ENCODE measurements around the gene RAD51B.

Gene RAD51B

DNA sequence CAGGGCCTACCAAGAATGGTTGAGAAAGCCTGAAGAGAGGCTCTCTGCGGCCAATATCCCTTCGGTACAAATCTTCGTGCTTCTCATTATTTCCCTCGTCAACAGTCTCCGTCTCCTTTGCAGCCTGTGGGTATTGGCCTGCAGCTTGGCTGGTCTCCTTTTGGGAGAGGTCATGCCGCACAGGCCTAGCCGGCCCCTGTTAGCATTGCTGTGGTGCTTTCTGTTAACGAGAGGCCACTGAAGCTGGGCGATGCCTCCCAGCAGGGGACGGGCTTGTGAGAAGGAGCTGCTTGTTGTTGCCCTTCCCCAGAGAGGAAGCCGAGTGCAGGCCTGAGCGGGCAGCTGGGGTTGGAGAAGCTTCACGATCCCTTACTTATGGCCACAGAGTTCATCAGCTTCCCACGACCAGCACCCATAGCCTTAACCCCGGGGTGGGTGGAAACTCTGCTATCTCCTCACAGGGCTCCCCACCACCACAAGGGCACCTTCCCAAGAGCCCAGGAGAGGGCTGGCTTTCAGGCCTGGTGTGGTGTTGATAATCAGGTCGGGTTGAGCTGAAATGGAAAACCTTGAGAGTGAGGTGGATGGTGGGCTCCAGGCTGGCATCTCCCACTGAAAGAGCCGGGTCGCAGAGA is 744.7 kb downstream of the RAD51B start:
- TF ChIP-seq, protein P1, sequence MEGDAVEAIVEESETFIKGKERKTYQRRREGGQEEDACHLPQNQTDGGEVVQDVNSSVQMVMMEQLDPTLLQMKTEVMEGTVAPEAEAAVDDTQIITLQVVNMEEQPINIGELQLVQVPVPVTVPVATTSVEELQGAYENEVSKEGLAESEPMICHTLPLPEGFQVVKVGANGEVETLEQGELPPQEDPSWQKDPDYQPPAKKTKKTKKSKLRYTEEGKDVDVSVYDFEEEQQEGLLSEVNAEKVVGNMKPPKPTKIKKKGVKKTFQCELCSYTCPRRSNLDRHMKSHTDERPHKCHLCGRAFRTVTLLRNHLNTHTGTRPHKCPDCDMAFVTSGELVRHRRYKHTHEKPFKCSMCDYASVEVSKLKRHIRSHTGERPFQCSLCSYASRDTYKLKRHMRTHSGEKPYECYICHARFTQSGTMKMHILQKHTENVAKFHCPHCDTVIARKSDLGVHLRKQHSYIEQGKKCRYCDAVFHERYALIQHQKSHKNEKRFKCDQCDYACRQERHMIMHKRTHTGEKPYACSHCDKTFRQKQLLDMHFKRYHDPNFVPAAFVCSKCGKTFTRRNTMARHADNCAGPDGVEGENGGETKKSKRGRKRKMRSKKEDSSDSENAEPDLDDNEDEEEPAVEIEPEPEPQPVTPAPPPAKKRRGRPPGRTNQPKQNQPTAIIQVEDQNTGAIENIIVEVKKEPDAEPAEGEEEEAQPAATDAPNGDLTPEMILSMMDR (conservative IDR thresholded peaks at IDR 0.05; ENCODE audit: low read depth, low read length) = no peak
- H3K4me3 ChIP-seq (ENCODE audit: low read length) = no peak overlapping the region
- no peak for DNase-seq (ENCODE audit: low read depth)

DNA sequence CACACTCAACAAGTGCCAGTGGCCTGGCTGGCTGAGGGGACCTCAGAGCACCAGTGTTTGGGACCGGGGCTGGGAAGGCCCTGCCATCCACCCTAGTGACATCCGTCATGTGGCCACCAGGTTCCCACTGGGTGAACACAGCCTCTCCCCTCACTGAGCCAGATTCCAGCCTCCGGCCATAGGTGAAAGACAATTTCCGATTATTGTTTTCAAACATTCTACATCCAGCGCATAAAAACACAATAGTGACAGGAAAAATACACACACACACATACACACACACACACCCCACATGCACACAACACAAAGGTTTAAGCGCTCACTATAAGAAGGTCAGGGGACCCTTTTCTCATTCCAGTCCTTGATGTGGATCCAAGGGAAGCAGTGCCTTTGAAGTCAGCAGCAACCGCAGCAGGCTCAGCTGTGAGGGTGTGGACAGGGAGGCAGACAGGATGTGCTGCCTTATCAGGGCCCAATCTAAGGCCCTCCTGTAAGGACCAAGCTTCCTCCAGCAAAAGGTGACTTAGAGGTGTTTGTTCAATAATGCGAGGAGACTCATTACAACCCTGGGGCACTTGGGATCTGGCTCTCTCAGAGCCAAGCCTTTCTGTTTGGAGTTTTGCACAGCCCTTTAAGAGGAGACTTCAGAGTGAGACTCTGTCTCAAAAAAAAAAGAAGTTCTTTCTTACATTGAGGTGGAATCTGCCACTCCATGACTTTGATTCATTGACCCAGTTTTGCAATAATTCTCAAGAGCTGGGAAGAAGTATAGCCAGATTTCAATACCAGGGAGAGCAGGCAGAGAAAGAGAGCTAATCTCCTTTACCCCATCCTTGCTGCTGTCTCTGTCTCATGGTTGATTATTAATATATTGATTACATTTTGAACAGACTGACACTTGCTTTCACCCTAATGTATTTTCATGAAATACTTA is 745.5 kb downstream of the RAD51B start:
- TF ChIP-seq, protein P1 (conservative IDR thresholded peaks at IDR 0.05; ENCODE audit: low read depth, low read length) = no peak
- no peak for DNase-seq (ENCODE audit: low read depth)
- no peak overlapping the region for H3K4me3 ChIP-seq (ENCODE audit: low read length)

DNA sequence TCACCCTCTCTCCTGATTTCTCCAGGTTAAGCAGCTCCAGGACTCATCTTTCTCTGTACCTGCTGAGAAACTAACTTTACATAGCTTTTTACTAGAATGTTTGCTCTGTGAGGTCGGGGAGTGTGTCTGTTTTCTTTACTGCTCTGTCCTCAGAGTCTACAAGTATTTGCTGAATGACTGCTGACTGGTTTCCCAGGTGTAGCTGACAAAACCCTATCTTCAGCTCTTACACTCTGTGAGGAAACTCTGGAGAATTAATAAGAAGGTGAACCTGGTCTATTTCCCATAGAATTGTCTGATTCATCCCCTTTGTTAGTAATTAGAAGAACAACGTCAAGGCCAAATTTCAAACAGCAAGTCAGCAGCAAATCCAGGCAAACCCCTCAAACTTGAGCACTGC is 746.5 kb downstream of the RAD51B start:
- no peak overlapping the region for H3K4me3 ChIP-seq (ENCODE audit: low read length)
- TF ChIP-seq, protein P1 (conservative IDR thresholded peaks at IDR 0.05; ENCODE audit: low read depth, low read length) = no peak
- DNase-seq (ENCODE audit: low read depth) = no peak

DNA sequence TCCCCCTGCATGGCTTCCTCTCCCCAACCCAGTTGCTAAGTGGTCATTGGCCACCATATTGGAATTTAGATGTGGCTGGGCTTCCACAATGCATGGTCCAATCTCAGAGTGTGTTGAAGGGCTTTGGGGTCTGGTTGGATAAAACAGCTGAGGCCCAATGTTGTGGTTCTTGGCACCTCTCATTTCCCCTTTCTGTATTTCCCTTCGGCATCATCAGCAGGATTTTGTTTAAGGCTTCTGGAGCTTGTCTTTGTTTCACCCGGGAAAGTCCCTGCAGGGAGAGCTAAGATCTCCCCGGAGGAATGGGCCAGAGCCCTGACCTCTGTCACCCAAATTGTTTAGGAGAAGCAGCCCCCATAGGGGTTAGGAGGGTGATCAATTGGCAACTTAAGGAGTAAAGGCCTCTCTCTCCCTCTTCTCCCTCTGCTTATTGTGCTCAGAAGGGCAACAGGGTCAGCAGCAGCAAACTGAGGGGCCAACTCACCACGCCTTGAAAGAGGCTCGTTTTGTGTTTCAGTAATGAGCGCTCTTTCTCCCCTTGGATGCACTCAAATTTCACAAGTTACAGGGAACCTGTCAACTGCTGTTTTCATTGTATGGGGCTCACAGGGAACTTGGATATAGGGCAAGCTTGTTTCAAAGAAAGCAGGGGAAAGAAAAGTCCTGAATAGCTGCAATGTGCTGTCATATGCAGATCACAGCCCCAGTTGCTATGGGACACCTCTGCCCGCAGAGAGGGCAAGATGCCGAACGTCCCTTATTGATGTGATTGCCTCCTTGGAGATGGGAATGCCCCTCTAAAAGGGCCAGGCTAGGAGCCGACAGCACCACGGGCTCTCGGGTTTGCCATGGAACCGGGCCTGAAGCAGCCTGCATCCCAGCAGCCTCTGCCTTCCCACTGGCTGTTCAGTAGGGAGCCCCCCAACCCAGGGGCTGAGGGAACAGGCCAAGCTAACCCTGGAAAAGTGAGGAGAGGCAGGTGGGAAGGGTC is 749.6 kb downstream of the RAD51B start:
- no peak overlapping the region for H3K4me3 ChIP-seq (ENCODE audit: low read length)
- no peak for DNase-seq (ENCODE audit: low read depth)
- TF ChIP-seq, protein P1 (conservative IDR thresholded peaks at IDR 0.05; ENCODE audit: low read depth, low read length) = no peak

DNA sequence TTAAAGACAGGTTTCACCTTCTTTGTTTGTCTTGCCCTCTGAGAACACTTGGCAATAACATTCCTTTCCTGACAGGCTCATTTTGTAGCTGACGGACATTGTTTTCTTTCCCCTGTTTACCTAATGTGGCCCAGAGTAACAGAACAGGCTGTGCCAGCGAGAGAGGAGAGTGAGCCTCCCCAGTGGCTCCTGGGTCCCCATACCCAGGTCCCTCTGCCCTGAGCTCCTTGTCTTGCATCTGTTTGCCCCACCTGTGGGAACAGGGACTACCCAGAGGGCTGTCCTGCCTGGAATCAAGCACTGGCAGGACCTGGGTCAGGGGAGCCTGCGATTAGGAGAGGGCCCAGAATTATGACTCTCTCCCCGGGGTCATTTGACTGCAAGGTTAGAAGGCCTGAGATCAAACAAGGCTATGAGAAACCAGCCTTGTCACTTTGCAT is 750.4 kb downstream of the RAD51B start:
- H3K4me3 ChIP-seq (ENCODE audit: low read length) = no peak overlapping the region
- TF ChIP-seq, protein P1 (conservative IDR thresholded peaks at IDR 0.05; ENCODE audit: low read depth, low read length) = no peak
- DNase-seq (ENCODE audit: low read depth) = no peak

DNA sequence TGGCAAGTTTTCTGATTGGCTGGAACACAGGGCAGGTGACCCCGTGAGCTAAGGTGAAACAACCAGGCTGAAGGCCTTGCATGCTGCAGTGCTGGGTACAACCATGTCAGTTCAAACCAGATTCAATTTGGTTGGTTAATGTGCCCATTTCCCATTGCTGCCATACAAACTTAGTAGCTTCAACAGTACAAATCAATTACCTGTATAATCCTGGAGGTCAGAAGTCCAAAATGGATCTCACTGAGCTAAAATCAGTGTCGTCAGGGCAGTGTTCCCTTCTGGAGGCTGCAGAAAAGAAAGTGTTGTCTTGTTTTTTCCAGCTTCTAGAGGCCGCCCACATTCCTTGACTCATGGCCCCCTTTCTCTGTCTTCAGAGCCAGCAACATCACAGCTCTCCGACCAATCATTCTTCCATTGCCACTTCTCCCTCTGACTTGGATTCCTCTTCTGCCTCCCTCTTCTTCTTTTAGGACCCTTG is 751.6 kb downstream of the RAD51B start:
- TF ChIP-seq, protein P1 (conservative IDR thresholded peaks at IDR 0.05; ENCODE audit: low read depth, low read length) = no peak
- no peak for DNase-seq (ENCODE audit: low read depth)

More for the DNA sequence above, 751.6 kb downstream of the RAD51B start:
- H3K4me3 ChIP-seq (ENCODE audit: low read length) = no peak overlapping the region
